Upper lobe of left lung (tissue), 6 donors: ENCODE data around the gene P2RY11. TPM values are rescaled to one million over a fixed set of nuclear protein-coding genes. Genes with fewer than 3 reads are reported as not detected.
A peak's percentile ranks its signal among the peaks of the same experiment; 100 is the strongest.

Experiments
- ATAC-seq, 2 donors: fragments of 200-7000 bp; cut with Tn5 transposase; one replicate each; pipeline ENCODE4 v1.9.1; 2022; ENCODE audit warnings: mild to moderate bottlenecking in 2 of 2, moderate library complexity in 2 of 2; ENCODE audit not compliant: low FRiP score in 2 of 2
- DNase-seq, 2 donors: peaks; one replicate each; pipeline ENCODE4 v3.0.0-alpha.2; 2019 to 2020
- H3K27ac ChIP-seq, 4 donors: fragments of 200-600 bp; sonication (generic); one replicate each; pipeline ENCODE4 v1.5.1; 2016 to 2019
- H3K27me3 ChIP-seq, 4 donors: fragments of 200-600 bp; sonication (generic); one replicate each; pipeline ENCODE4 v1.5.1; 2017 to 2019
- H3K36me3 ChIP-seq, 4 donors: fragments of 200-600 bp; sonication (generic); one replicate each; pipeline ENCODE4 v1.5.1; 2016 to 2019
- H3K4me1 ChIP-seq, 4 donors: fragments of 200-600 bp; sonication (generic); one replicate each; pipeline ENCODE4 v1.5.1; 2018 to 2019
- H3K4me3 ChIP-seq, 4 donors: fragments of 200-600 bp; sonication (generic); one replicate each; pipeline ENCODE4 v1.5.1; 2017 to 2019; ENCODE audit warnings: mild to moderate bottlenecking in 2 of 4, moderate library complexity in 1 of 4
- H3K9me3 ChIP-seq, 4 donors: fragments of 200-600 bp; sonication (generic); one replicate each; pipeline ENCODE4 v1.5.1; 2018 to 2019
- CTCF ChIP-seq, 6 experiments: fragments of 450-650 bp in 4 of 6; fragments of 200-600 bp in 2 of 6; sonication (generic) in 2 of 6; IDR thresholded peaks; one replicate each; pipeline ENCODE4 v1.5.1; 2016 to 2019; ENCODE audit warnings: antibody characterized with exemption in 6 of 6
- EP300 ChIP-seq, 4 donors: sonication (generic); formaldehyde crosslinking; IDR thresholded peaks; one replicate each; pipeline ENCODE4 v1.5.1; 2017; ENCODE audit warnings: antibody characterized with exemption in 4 of 4, control low read depth in 2 of 4
- POLR2A ChIP-seq, 4 donors: fragments of 450-650 bp; IDR thresholded peaks; one replicate each; pipeline ENCODE4 v1.5.1; 2016 to 2017; ENCODE audit warnings: antibody characterized with exemption in 4 of 4, mild to moderate bottlenecking in 2 of 4
- POLR2AphosphoS5 ChIP-seq, 2 donors: sonication (generic); formaldehyde crosslinking; IDR thresholded peaks; one replicate each; pipeline ENCODE4 v1.5.1; 2017; ENCODE audit warnings: antibody characterized with exemption in 2 of 2
- WGBS, 2 donors: methylation state at CpG; one replicate each; pipeline ENCODE4 v1.1.5; 2017 to 2018; 5-methylcytosine and 5-hydroxymethylcytosine counted together
- total RNA-seq, 6 donors: library from RNA; depleted of rRNA in 4 of 6; stranded (reverse); fragments of >200 nt in 4 of 6; gene quantifications; one replicate each; pipeline versions ENCODE4 v1.1.0 to v1.2.1, GENCODE V29; 2016 to 2021
- donor health status: DM: no; HTN: no; CAD: no; lungs with moderate emphysema.
- donor health status: DM: no; HTN: yes; CAD: no; lungs with severe emphysema.

Gene P2RY11
- total RNA-seq, 6 donors from 2014 or later = 5.4 to 36.7 (median 15.3) TPM

- peak overlapping the region in 2 of 4 donors; percentile 13 to 19 for H3K27ac ChIP-seq
- TF ChIP-seq POLR2AphosphoS5 (IDR thresholded peaks at IDR 0.05) = no peak
- TF ChIP-seq CTCF (IDR thresholded peaks at IDR 0.05) = no peak
- TF ChIP-seq EP300 (IDR thresholded peaks at IDR 0.05) = no peak
- no peak for TF ChIP-seq POLR2A (IDR thresholded peaks at IDR 0.05)
- DNase-seq (peak in 1 of 2 donors; percentile 64), ATAC-seq (no peak)
- peaks cover 0 to 3% (median 2%) of the 10 kb centered on the region in 4 donors for H3K4me1 ChIP-seq
- H3K27me3 ChIP-seq = no peaks in the 10 kb centered on the region
- no peaks in the 10 kb centered on the region for H3K9me3 ChIP-seq
- 97 to 98% methylated on average over 9 to 13 of the region's 14 CpGs for WGBS, 2 donors
- peak overlapping the region in 1 of 4 donors; percentile 48 for H3K4me3 ChIP-seq
- peaks cover 37 to 100% (median 84%) of the 10 kb centered on the region in 4 donors for H3K36me3 ChIP-seq
Observed at GRCh38 chr19:10136936-10137335, 25.4 kb downstream of the P2RY11 start.

- WGBS, 2 donors = 91 to 99% methylated on average over 25 to 38 of the region's 38 CpGs
- peaks cover 38 to 100% (median 89%) of the 10 kb centered on the region in 4 donors for H3K36me3 ChIP-seq
- ATAC-seq = no peak
- H3K27me3 ChIP-seq = no peaks in the 10 kb centered on the region
- TF ChIP-seq POLR2A (IDR thresholded peaks at IDR 0.05) (no peak), CTCF (IDR thresholded peaks at IDR 0.05) (no peak), POLR2AphosphoS5 (IDR thresholded peaks at IDR 0.05) (no peak), EP300 (IDR thresholded peaks at IDR 0.05) (no peak)
- no peak overlapping the region for H3K4me3 ChIP-seq
- no peaks in the 10 kb centered on the region for H3K9me3 ChIP-seq
- H3K27ac ChIP-seq = no peak overlapping the region
- peak in 1 of 2 donors; percentile 61 for DNase-seq
- H3K4me1 ChIP-seq = peaks cover 0 to 9% (median 9%) of the 10 kb centered on the region in 4 donors
Observed at GRCh38 chr19:10137751-10138682, 26.5 kb downstream of the P2RY11 start.

- no peaks in the 10 kb centered on the region for H3K9me3 ChIP-seq
- WGBS, 2 donors = 94 to 97% methylated on average over 19 to 26 of the region's 27 CpGs
- TF ChIP-seq CTCF (IDR thresholded peaks at IDR 0.05) (no peak), POLR2AphosphoS5 (IDR thresholded peaks at IDR 0.05) (no peak), POLR2A (IDR thresholded peaks at IDR 0.05) (no peak), EP300 (IDR thresholded peaks at IDR 0.05) (no peak)
- DNase-seq (peak in 1 of 2 donors; percentile 73), ATAC-seq (no peak)
- no peak overlapping the region for H3K27ac ChIP-seq
- no peaks in the 10 kb centered on the region for H3K27me3 ChIP-seq
- peaks cover 44 to 100% (median 89%) of the 10 kb centered on the region in 4 donors for H3K36me3 ChIP-seq
- peaks cover 0 to 9% (median 9%) of the 10 kb centered on the region in 4 donors for H3K4me1 ChIP-seq
- H3K4me3 ChIP-seq = no peak overlapping the region
Observed at GRCh38 chr19:10138879-10139795, 27.6 kb downstream of the P2RY11 start.

- 97% methylated on average over 15 to 23 of the region's 23 CpGs for WGBS, 2 donors
- H3K36me3 ChIP-seq = peaks cover 44 to 100% (median 91%) of the 10 kb centered on the region in 4 donors
- ATAC-seq (no peak), DNase-seq (peak in 1 of 2 donors; percentile 81)
- TF ChIP-seq CTCF (IDR thresholded peaks at IDR 0.05) (no peak), EP300 (IDR thresholded peaks at IDR 0.05) (no peak), POLR2AphosphoS5 (IDR thresholded peaks at IDR 0.05) (no peak), POLR2A (IDR thresholded peaks at IDR 0.05) (no peak)
- H3K27me3 ChIP-seq = no peaks in the 10 kb centered on the region
- H3K4me1 ChIP-seq = peaks cover 0 to 9% (median 9%) of the 10 kb centered on the region in 4 donors
- no peaks in the 10 kb centered on the region for H3K9me3 ChIP-seq
- H3K4me3 ChIP-seq = no peak overlapping the region
- H3K27ac ChIP-seq = no peak overlapping the region
Observed at GRCh38 chr19:10139952-10140351, 28.5 kb downstream of the P2RY11 start.
